HepG2 (cell line): ENCODE measurements around the gene UCN2. TPM values are rescaled to one million over a fixed set of nuclear protein-coding genes. Genes with fewer than 3 reads are reported as not detected.

Experiments used
- KAT7 ChIP-seq: IDR thresholded peaks from 2 replicates; pipeline ENCODE4 v1.6.1; 2018; ENCODE audit warnings: borderline replicate concordance, missing compliant biosample characterization
- ZNF10 ChIP-seq: sonication (generic); formaldehyde crosslinking; IDR thresholded peaks from 2 replicates; pipeline ENCODE4 v1.4.0; 2020; ENCODE audit warnings: mild to moderate bottlenecking, low read depth, missing genetic modification reagents, borderline replicate concordance
- ZNF24 ChIP-seq: fragments of 450-650 bp; IDR thresholded peaks from 2 replicates; pipeline ENCODE4 v1.6.1; 2017; ENCODE audit warnings: antibody characterized with exemption, mild to moderate bottlenecking
- ZNF468 ChIP-seq: sonication (generic); formaldehyde crosslinking; IDR thresholded peaks from 2 replicates; pipeline ENCODE4 v1.8.0; 2022; ENCODE audit warnings: mild to moderate bottlenecking, moderate library complexity, missing genetic modification reagents
- ZNF484 ChIP-seq: sonication (generic); formaldehyde crosslinking; IDR thresholded peaks from 2 replicates; pipeline ENCODE4 v1.5.1; 2020; ENCODE audit warnings: mild to moderate bottlenecking, low read depth, missing genetic modification reagents, borderline replicate concordance
- ZNF577 ChIP-seq: sonication (generic); formaldehyde crosslinking; IDR thresholded peaks from 2 replicates; pipeline ENCODE4 v1.4.0; 2020; ENCODE audit warnings: mild to moderate bottlenecking, low read depth, missing genetic modification reagents, borderline replicate concordance
- ZNF768 ChIP-seq: sonication (generic); formaldehyde crosslinking; IDR thresholded peaks from 2 replicates; pipeline ENCODE4 v1.4.0; 2020; ENCODE audit warnings: missing genetic modification reagents
- polyA plus RNA-seq, 8 experiments: library from polyadenylated mRNA; depleted of rRNA in 3 of 8; stranded (reverse) in 7 of 8; unstranded in 1 of 8; fragments of >200 nt; fragmentation: Illumina TruSeq in 4 of 8; extraction: Trizol in 4 of 8; gene quantifications; 2 replicates each; pipeline versions ENCODE4 v1.2.1 to v1.2.3, GENCODE V29; 2011 to 2016; ENCODE audit warnings: low read depth in 4 of 8, missing spikeins in 1 of 8, mixed read lengths in 1 of 8; ENCODE audit not compliant: insufficient read depth in 1 of 8
- total RNA-seq, 5 experiments: library from RNA; depleted of rRNA; stranded (reverse); fragments of >200 nt; fragmentation: Illumina TruSeq; extraction: Trizol; gene quantifications; 2 replicates each; pipeline ENCODE4 v1.2.3, GENCODE V29; 2016; ENCODE audit warnings: low read depth in 1 of 5
- TF ChIP-seq, protein P1 (sequence below): sonication (generic); formaldehyde crosslinking; IDR thresholded peaks from 2 replicates; pipeline ENCODE4 v1.4.0; 2020; ENCODE audit warnings: missing genetic modification reagents
- TF ChIP-seq, protein P2 (sequence below): sonication (generic); formaldehyde crosslinking; IDR thresholded peaks from 2 replicates; pipeline ENCODE4 v1.5.0; 2020; ENCODE audit warnings: mild to moderate bottlenecking, missing genetic modification reagents, borderline replicate concordance
- TF ChIP-seq, protein P3 (sequence below): sonication (generic); formaldehyde crosslinking; IDR thresholded peaks from 2 replicates; pipeline ENCODE4 v1.5.0; 2020; ENCODE audit warnings: missing genetic modification reagents
- TF ChIP-seq, protein P4 (sequence below): sonication (generic); formaldehyde crosslinking; IDR thresholded peaks from 2 replicates; pipeline ENCODE4 v1.8.1; 2023; ENCODE audit warnings: mild to moderate bottlenecking, inconsistent platforms, moderate library complexity, missing genetic modification reagents, borderline replicate concordance

The UCN2 gene
- total and polyA plus RNA-seq, 2 of the 13 experiments (the other 11 are each of a cell fraction or from before 2014, with no cell fraction given), result 0.07 to 1.5 TPM

DNA sequence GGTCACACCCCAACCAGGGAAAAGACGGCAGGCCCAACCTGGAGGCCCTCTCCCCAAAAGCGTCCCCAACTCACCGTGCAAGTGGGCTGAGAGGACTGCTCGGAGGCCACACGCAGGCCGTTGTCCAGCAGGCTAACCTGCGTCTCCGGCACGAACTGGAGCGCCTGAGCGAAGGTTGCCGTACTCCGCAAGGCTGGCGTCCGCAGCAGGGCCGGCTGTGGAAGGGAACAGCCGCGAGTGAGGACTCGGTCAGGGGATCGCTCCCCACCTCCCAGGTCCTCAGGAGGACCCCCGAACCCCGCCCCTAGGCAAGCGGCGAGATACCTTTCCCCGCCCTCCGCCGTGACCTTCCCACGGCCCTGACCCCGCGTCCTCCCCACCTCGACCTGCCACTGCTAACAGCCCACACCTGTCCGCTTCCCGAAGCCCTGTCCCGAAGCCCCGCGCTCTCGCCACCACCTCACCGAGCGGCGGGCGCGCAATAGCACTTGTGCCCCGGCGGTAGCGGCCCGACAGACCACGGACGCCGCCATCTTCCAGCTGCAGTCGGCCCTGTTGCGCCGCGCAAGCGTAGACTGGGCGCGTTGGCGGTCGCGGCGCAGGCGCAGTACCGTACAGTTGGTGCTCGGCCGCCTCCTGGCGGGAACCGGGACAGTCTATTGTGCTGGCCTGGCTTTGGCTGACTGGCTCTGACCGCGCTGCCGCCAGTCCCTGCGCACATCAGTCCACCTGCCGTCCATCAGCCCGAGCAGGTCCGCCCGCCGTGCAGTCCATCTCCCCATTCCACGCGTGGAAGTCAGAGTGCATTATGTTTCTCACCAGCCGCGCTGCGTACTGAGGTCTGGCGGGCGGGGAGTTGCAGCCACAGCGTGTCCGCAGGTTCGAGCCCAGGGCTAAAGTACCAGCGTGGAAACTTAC lies 45.8 kb upstream of the UCN2 start, which contains the start of gene UQCRC1 (continued):
- TF ChIP-seq ZNF577, result no peak
- no peak for TF ChIP-seq ZNF24
- TF ChIP-seq, protein P1, sequence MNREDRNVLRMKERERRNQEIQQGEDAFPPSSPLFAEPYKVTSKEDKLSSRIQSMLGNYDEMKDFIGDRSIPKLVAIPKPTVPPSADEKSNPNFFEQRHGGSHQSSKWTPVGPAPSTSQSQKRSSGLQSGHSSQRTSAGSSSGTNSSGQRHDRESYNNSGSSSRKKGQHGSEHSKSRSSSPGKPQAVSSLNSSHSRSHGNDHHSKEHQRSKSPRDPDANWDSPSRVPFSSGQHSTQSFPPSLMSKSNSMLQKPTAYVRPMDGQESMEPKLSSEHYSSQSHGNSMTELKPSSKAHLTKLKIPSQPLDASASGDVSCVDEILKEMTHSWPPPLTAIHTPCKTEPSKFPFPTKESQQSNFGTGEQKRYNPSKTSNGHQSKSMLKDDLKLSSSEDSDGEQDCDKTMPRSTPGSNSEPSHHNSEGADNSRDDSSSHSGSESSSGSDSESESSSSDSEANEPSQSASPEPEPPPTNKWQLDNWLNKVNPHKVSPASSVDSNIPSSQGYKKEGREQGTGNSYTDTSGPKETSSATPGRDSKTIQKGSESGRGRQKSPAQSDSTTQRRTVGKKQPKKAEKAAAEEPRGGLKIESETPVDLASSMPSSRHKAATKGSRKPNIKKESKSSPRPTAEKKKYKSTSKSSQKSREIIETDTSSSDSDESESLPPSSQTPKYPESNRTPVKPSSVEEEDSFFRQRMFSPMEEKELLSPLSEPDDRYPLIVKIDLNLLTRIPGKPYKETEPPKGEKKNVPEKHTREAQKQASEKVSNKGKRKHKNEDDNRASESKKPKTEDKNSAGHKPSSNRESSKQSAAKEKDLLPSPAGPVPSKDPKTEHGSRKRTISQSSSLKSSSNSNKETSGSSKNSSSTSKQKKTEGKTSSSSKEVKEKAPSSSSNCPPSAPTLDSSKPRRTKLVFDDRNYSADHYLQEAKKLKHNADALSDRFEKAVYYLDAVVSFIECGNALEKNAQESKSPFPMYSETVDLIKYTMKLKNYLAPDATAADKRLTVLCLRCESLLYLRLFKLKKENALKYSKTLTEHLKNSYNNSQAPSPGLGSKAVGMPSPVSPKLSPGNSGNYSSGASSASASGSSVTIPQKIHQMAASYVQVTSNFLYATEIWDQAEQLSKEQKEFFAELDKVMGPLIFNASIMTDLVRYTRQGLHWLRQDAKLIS (CRISPR knock-in tag), result no peak
- TF ChIP-seq, protein P2, sequence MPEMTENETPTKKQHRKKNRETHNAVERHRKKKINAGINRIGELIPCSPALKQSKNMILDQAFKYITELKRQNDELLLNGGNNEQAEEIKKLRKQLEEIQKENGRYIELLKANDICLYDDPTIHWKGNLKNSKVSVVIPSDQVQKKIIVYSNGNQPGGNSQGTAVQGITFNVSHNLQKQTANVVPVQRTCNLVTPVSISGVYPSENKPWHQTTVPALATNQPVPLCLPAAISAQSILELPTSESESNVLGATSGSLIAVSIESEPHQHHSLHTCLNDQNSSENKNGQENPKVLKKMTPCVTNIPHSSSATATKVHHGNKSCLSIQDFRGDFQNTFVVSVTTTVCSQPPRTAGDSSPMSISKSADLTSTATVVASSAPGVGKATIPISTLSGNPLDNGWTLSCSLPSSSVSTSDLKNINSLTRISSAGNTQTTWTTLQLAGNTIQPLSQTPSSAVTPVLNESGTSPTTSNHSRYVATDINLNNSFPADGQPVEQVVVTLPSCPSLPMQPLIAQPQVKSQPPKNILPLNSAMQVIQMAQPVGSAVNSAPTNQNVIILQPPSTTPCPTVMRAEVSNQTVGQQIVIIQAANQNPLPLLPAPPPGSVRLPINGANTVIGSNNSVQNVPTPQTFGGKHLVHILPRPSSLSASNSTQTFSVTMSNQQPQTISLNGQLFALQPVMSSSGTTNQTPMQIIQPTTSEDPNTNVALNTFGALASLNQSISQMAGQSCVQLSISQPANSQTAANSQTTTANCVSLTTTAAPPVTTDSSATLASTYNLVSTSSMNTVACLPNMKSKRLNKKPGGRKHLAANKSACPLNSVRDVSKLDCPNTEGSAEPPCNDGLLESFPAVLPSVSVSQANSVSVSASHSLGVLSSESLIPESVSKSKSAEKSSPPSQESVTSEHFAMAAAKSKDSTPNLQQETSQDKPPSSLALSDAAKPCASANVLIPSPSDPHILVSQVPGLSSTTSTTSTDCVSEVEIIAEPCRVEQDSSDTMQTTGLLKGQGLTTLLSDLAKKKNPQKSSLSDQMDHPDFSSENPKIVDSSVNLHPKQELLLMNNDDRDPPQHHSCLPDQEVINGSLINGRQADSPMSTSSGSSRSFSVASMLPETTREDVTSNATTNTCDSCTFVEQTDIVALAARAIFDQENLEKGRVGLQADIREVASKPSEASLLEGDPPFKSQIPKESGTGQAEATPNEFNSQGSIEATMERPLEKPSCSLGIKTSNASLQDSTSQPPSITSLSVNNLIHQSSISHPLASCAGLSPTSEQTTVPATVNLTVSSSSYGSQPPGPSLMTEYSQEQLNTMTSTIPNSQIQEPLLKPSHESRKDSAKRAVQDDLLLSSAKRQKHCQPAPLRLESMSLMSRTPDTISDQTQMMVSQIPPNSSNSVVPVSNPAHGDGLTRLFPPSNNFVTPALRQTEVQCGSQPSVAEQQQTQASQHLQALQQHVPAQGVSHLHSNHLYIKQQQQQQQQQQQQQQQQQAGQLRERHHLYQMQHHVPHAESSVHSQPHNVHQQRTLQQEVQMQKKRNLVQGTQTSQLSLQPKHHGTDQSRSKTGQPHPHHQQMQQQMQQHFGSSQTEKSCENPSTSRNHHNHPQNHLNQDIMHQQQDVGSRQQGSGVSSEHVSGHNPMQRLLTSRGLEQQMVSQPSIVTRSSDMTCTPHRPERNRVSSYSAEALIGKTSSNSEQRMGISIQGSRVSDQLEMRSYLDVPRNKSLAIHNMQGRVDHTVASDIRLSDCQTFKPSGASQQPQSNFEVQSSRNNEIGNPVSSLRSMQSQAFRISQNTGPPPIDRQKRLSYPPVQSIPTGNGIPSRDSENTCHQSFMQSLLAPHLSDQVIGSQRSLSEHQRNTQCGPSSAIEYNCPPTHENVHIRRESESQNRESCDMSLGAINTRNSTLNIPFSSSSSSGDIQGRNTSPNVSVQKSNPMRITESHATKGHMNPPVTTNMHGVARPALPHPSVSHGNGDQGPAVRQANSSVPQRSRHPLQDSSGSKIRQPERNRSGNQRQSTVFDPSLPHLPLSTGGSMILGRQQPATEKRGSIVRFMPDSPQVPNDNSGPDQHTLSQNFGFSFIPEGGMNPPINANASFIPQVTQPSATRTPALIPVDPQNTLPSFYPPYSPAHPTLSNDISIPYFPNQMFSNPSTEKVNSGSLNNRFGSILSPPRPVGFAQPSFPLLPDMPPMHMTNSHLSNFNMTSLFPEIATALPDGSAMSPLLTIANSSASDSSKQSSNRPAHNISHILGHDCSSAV (CRISPR knock-in tag), result no peak
- TF ChIP-seq, protein P3, sequence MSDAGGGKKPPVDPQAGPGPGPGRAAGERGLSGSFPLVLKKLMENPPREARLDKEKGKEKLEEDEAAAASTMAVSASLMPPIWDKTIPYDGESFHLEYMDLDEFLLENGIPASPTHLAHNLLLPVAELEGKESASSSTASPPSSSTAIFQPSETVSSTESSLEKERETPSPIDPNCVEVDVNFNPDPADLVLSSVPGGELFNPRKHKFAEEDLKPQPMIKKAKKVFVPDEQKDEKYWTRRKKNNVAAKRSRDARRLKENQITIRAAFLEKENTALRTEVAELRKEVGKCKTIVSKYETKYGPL (CRISPR knock-in tag), result 0 out of 2 replicates have a peak, but pooled peaks have one; percentile 10
- TF ChIP-seq ZNF768, result peak; percentile 64; the same call in 1 of the 2 replicates
- TF ChIP-seq, protein P4, sequence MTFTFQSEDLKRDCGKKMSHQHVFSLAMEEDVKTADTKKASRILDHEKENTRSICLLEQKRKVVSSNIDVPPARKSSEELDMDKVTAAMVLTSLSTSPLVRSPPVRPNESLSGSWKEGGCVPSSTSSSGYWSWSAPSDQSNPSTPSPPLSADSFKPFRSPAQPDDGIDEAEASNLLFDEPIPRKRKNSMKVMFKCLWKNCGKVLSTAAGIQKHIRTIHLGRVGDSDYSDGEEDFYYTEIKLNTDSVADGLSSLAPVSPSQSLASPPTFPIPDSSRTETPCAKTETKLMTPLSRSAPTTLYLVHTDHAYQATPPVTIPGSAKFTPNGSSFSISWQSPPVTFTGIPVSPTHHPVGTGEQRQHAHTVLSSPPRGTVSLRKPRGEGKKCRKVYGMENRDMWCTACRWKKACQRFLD (CRISPR knock-in tag), result 0 out of 2 replicates have a peak, but pooled peaks have one; percentile 88
- 0 out of 2 replicates have a peak, but pooled peaks have one; percentile 68 for TF ChIP-seq ZNF468
- peak; percentile 24; the same call in 1 of the 2 replicates for TF ChIP-seq ZNF10 (CRISPR knock-in tag)
- TF ChIP-seq KAT7 (CRISPR knock-in tag), result peak; percentile 95
- TF ChIP-seq ZNF484 (CRISPR knock-in tag), result peak; percentile 65
